Natural killer cell treated with Interleukin-12 subunit alpha and Interleukin-12 subunit beta and Interleukin-15 and Interleukin-18, amount 100 ng/mL, for 72 hours (primary cell): Measurements from ENCODE around the gene NR6A1. TPM values are rescaled to one million over a fixed set of nuclear protein-coding genes. Genes with fewer than 3 reads are reported as not detected.
A peak's percentile ranks its signal among the peaks of the same experiment; 100 is the strongest.

ENCODE experiments used
- ATAC-seq, 2 donors: fragments of 150-1000 bp; cut with Tn5 transposase in 1 of 2; sonication (Bioruptor Pico), chemical (Tn5 transposase) in 1 of 2; 2 replicates each; pipeline ENCODE4 v1.10.0; 2021
- DNase-seq: peaks from one replicate; pipeline ENCODE4 v3.0.0; 2022; ENCODE audit warnings: low spot score
- H3K27ac Mint-ChIP-seq, 2 donors: 1 replicate in 1 of 2; 2 replicates in 1 of 2; pipeline ENCODE4 v1.8.0; 2022; ENCODE audit warnings: mixed read lengths in 2 of 2, mild to moderate bottlenecking in 1 of 2, moderate library complexity in 1 of 2
- H3K27me3 Mint-ChIP-seq, 2 donors: 1 replicate in 1 of 2; 2 replicates in 1 of 2; pipeline ENCODE4 v1.8.0; 2022; ENCODE audit warnings: mixed read lengths in 2 of 2
- H3K36me3 Mint-ChIP-seq: one replicate; pipeline ENCODE4 v1.8.0; 2022; ENCODE audit warnings: mixed read lengths
- H3K4me1 Mint-ChIP-seq, 2 donors: 1 replicate in 1 of 2; 2 replicates in 1 of 2; pipeline ENCODE4 v1.8.0; 2022; ENCODE audit warnings: low read depth in 2 of 2, mixed read lengths in 2 of 2, mild to moderate bottlenecking in 1 of 2
- H3K4me3 Mint-ChIP-seq: one replicate; pipeline ENCODE4 v1.8.0; 2022; ENCODE audit warnings: mixed read lengths
- H3K9me3 Mint-ChIP-seq: 2 replicates; pipeline ENCODE4 v1.8.0; 2022; ENCODE audit warnings: mixed read lengths
- total RNA-seq, 2 donors: library from RNA; stranded (reverse); gene quantifications; one replicate each; pipeline ENCODE4 v1.2.3, GENCODE V29; 2022

The NR6A1 gene
- total RNA-seq, 2 donors from 2014 or later: 2.0 to 3.8 TPM

DNA sequence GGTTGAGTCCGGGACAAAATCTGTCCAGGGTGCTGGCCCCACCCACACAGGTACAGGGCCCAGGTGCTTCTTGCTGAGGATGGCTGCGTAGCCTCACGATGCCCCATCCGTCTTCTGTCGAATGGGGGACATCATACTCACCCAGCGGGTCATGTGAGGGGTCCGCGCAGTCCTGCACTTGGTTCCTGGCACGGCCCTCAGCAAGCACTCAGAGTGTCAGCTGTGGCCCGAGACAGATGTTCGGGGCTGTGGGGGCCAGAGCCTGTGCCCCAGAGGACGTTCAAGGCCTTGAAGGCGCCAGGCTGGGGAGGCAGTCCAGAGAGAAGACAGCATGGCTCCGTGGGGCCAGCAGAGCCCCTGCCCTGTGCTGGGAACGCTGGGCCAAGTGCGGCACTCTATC lies 291.7 kb downstream of the NR6A1 start:
- Mint-ChIP-seq H3K36me3 (no peaks in the 10 kb centered on the region), H3K9me3 (peaks cover 3% of the 10 kb centered on the region), H3K27ac (no peak overlapping the region), H3K4me3 (no peak overlapping the region), H3K4me1 (no peaks in the 10 kb centered on the region), H3K27me3 (peaks cover 7% of the 10 kb centered on the region in 2 donors)
- no peak for ATAC-seq
- DNase-seq: no peak

DNA sequence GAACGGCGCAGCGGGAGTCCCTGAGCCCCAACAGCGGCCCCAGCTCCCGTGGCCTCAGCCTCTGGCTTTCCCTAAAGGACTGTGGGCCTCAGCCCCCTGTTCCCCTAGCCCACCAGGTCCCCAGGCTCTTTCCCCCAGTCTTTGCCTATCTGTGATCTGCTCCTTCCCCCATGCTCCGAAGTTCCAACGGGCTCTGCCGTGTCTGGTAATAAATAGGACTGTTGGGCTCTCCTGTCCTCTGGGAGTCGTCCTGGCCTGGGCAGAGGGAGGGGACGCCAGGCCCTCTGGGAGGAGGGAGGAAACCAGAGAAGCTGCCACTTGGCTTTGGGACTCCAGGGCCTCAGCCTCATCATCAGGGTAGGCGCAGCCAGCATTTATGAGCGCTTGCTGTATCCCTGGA lies 292.8 kb downstream of the NR6A1 start:
- Mint-ChIP-seq H3K27ac (no peak overlapping the region), H3K27me3 (peaks cover 7% of the 10 kb centered on the region in 2 donors)
- ATAC-seq: no peak

DNA sequence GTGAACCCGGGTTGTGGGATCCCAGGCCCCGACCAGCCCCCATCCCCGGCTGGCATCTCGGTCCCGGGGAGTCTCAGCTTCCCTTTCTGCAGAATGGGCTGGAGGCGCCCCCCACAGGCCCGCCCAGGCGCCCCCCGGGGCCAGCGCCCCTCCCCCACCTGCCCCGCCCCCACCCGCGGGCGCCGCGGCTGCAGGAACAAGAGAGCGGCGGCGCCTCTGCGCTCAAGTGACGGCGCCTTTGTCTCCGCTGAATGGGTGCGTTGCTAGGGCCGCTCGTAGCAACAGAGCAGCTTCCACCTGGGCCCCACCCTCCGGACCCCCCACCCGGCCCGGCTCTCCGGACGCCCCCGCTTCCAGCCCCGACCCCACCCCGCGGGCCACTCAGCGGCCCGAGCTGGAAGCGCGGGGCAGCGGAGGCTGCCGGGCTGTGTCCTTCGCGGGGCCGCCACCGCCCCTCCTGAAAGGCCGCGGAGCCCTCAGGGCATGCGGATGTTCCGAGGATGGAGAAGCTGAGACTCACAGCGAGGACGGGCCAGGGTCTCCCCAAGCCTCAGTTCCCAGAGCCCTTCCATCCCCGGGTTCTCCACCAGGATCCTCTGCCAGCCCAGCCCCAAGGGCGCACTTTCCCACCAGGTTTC lies 293.3 kb downstream of the NR6A1 start:
- H3K9me3 Mint-ChIP-seq: no peaks in the 10 kb centered on the region
- no peaks in the 10 kb centered on the region for H3K4me1 Mint-ChIP-seq
- no peak overlapping the region for H3K4me3 Mint-ChIP-seq
- no peak for ATAC-seq
- no peak for DNase-seq
- no peaks in the 10 kb centered on the region for H3K36me3 Mint-ChIP-seq
- H3K27me3 Mint-ChIP-seq: peaks cover 7% of the 10 kb centered on the region in 2 donors
- no peak overlapping the region for H3K27ac Mint-ChIP-seq

More for the DNA sequence above, 292.8 kb downstream of the NR6A1 start:
- Mint-ChIP-seq H3K36me3 (no peaks in the 10 kb centered on the region), H3K4me3 (no peak overlapping the region), H3K4me1 (no peaks in the 10 kb centered on the region), H3K9me3 (peaks cover 3% of the 10 kb centered on the region)
- no peak for DNase-seq

DNA sequence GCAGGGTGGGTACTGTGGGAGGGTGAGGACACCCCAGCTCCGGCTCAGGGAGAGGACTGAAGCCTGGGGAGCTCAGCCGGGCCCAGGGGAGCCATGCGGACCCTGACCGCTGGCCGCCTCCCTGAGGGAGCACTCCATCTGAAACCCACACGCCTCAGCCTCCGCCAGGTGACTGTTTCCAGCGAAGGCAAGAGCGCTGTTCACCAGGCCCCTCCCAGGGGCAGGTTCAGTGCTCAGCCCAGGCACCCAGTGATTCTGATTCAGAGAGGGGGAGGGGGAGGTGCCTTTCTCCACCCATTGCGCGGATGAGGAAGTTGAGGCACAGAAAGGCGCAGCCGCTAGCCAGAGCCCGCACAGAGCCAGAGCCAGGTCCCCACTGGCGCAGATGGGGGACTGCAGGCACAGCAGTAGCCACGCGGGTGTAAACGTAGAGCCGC lies 293.9 kb downstream of the NR6A1 start:
- Mint-ChIP-seq H3K36me3 (no peaks in the 10 kb centered on the region), H3K4me1 (no peaks in the 10 kb centered on the region), H3K9me3 (no peaks in the 10 kb centered on the region), H3K27me3 (peaks cover 8 to 11% of the 10 kb centered on the region in 2 donors), H3K27ac (no peak overlapping the region), H3K4me3 (no peak overlapping the region)
- ATAC-seq: no peak
- no peak for DNase-seq

DNA sequence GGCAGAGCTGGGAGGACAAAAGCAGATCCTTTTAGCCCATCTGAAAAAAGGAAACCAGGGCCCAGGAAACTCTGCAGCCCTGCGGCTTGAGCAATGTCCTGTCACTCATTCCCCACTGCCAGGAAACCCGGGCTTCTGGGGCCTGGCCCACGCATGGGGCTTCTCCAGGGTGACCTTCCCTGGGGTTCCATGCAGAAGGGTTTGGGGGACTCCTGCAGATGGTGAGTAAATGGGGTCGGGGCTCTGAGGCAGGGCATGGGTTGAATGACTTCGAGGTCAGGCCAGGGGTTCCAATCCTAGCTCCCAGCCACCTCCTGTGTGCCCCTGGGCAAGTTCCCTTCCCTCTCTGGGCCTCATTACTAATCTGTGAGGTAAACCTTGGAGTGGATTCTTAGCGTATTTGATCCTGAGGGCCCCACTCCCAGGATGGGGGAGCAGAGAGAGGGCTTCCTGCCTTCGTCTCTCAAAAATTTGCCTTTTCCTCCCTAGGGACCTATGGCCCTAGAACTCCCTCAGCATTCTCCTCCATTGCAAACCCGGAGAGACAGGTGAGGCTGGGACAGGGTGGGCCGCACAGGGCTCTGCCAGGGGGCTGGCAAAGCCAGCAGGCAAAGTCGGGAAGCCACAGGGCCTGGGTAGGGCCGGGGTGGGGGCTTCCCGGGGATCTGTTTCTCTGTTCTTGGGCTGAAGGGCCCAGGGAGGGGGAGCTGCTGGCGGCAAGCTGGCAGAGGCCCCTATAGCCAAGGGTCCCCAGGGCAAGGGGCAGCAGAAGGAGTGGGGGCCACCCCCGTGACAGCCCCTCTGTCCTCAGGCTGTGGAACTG lies 295.0 kb downstream of the NR6A1 start:
- H3K9me3 Mint-ChIP-seq: no peaks in the 10 kb centered on the region
- H3K4me1 Mint-ChIP-seq: no peaks in the 10 kb centered on the region
- DNase-seq (no peak), ATAC-seq (no peak)
- peaks cover 12 to 14% of the 10 kb centered on the region in 2 donors for H3K27me3 Mint-ChIP-seq
- H3K4me3 Mint-ChIP-seq: no peak overlapping the region
- no peak overlapping the region for H3K27ac Mint-ChIP-seq
- H3K36me3 Mint-ChIP-seq: no peaks in the 10 kb centered on the region

DNA sequence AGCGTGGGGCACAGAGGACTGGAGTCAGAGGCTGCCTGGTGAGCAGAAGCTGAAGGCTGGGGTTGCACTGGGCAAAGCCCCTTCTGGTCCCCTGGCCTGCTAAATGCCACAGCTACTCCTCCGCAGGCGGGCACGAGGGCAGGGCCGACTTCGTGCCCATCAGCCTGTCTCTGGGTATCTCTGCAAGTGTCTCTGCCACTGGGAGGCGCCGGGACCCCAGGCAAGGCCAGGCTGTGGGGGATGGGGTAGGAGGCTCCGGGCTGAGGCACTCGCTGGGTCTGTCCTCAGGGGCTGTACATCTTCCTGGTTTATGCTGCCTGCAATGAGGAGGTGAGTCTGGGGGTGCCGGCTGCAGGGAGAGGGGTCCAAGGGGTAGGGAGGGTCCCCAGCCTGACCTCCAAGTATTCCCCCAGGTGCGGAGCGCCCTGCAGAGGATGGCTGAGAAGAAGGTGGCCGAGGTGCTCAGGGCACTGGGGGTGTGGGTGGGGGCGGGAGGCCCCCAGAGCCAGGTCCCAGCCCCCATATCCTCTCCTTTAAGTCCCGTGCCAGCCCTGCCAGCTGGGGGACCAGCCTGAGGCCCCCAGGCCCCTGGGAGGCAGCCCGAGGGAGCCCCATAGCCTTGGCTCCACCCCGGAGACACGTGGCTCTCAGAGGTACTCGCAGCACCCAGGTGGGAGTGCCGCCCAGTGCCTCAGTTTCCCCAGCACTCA lies 295.8 kb downstream of the NR6A1 start:
- H3K9me3 Mint-ChIP-seq: no peaks in the 10 kb centered on the region
- H3K4me3 Mint-ChIP-seq: no peak overlapping the region
- ATAC-seq (no peak), DNase-seq (no peak)
- no peak overlapping the region for H3K27ac Mint-ChIP-seq
- peaks cover 12 to 13% of the 10 kb centered on the region in 2 donors for H3K27me3 Mint-ChIP-seq
- H3K36me3 Mint-ChIP-seq: no peaks in the 10 kb centered on the region
- H3K4me1 Mint-ChIP-seq: no peaks in the 10 kb centered on the region

DNA sequence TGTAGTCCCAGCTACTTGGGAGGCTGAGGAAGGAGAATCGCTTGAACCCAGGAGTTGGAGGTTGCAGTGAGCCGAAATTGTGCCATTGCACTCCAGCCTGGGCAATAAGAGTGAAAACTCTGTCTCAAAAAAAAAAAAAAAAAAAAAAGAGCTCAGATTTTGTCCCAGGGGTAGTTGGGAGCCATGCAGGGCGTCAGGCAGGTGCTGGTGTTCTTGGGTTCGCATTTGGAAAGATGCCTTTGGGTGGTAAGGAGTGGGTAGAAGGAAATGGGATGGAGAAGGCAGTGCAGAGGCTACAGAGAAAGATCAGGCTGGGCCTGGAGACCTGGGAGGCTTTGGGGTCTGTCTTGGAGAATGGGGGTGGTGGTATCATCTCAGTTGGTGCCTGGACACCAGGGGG lies 297.0 kb downstream of the NR6A1 start:
- Mint-ChIP-seq H3K4me3 (no peak overlapping the region), H3K9me3 (no peaks in the 10 kb centered on the region), H3K36me3 (no peaks in the 10 kb centered on the region), H3K27ac (no peak overlapping the region), H3K27me3 (peaks cover 7 to 8% of the 10 kb centered on the region in 2 donors), H3K4me1 (no peaks in the 10 kb centered on the region)
- ATAC-seq (no peak), DNase-seq (no peak)

DNA sequence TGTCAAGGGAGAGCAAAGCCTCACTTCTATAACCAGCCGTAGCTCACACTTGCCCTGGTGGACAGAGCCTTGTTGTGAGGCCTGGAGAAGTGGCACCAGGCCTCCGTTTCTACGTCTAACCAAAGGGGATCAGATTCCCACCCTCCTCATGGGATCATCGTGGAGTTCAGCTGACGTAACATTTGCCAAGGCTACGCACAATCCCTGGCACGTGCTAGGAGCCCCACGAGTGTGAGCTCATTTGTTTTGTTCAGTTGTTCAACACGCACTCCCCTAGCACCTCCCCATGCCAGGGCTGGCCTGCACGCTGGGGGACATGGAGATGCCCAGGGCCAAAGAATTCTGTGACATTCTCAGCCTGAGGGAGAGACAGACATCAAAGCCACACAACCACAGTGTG lies 297.8 kb downstream of the NR6A1 start:
- no peak overlapping the region for H3K27ac Mint-ChIP-seq
- no peak for DNase-seq
- no peaks in the 10 kb centered on the region for H3K36me3 Mint-ChIP-seq
- no peak for ATAC-seq
- no peaks in the 10 kb centered on the region for H3K4me1 Mint-ChIP-seq
- H3K4me3 Mint-ChIP-seq: no peak overlapping the region
- H3K27me3 Mint-ChIP-seq: peaks cover 6 to 7% of the 10 kb centered on the region in 2 donors
- no peaks in the 10 kb centered on the region for H3K9me3 Mint-ChIP-seq

DNA sequence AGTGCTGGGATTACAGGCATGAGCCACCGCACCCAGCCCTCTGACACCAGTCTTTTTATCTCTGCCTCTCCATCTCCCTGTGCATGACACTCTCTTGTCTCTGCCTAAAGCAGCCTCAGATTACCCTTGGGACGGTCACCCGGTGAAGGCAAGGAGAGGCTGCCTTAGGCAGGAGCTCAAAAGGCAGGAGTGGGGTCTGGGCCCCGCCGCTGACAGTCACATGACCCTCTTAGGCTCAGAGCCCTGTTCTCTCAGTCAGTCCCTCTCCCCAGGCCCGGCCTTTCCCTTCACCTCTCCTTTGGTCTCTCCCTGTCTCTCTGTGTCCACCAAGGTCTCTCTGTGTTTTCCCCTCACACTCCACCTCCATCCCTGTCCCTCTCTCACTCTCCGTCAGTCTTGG lies 298.3 kb downstream of the NR6A1 start:
- Mint-ChIP-seq H3K4me3 (no peak overlapping the region), H3K4me1 (no peaks in the 10 kb centered on the region), H3K27ac (no peak overlapping the region), H3K36me3 (no peaks in the 10 kb centered on the region), H3K9me3 (no peaks in the 10 kb centered on the region), H3K27me3 (peaks cover 5 to 7% of the 10 kb centered on the region in 2 donors)
- no peak for ATAC-seq
- no peak for DNase-seq

DNA sequence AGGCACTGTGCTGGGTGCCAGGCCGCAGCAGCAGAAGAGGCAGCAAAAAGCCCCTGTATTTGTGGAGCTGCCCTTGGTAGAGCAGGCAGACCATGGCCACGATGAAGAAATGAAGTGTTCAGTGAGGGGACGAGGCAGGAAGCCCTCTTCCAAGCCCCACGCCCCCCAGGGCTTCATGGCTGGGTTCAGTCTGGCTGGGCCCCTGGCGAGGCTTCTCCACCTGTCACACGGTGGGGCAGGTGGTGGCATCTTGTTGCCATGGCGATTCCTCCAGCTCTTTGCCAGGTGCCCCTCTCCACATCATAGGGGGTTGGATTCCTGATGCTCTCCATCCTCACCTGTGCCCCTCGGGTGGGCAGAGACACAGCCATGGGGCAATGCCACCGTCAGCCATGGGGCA lies 299.4 kb downstream of the NR6A1 start:
- H3K4me3 Mint-ChIP-seq: no peak overlapping the region
- no peaks in the 10 kb centered on the region for H3K36me3 Mint-ChIP-seq
- ATAC-seq (no peak), DNase-seq (no peak)
- H3K27me3 Mint-ChIP-seq: peaks cover 5 to 7% of the 10 kb centered on the region in 2 donors
- no peaks in the 10 kb centered on the region for H3K4me1 Mint-ChIP-seq
- H3K9me3 Mint-ChIP-seq: no peaks in the 10 kb centered on the region
- no peak overlapping the region for H3K27ac Mint-ChIP-seq

DNA sequence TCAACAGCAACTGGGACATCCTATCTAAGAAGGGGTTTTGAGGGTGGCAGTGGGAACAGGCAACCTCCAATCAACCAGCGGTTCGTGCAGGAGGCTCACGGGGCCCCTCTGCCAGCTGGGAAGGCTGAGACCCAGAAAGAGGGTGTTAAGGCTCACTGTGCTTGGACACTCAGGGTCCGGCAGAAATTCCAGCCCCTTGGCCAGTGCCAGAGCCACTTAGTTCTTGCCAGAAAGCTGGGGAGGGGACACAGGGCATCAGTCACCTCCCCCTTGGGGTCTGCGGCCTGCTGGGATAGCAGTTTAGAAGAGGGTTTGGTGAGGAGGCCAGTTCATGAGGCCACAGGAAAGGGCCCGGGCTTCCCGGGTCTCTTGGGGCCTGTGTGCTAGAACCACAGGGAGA lies 300.4 kb downstream of the NR6A1 start:
- no peaks in the 10 kb centered on the region for H3K9me3 Mint-ChIP-seq
- H3K4me3 Mint-ChIP-seq: no peak overlapping the region
- no peak overlapping the region for H3K27ac Mint-ChIP-seq
- H3K4me1 Mint-ChIP-seq: no peaks in the 10 kb centered on the region
- ATAC-seq (no peak), DNase-seq (no peak)
- no peaks in the 10 kb centered on the region for H3K36me3 Mint-ChIP-seq
- H3K27me3 Mint-ChIP-seq: peaks cover 5 to 7% of the 10 kb centered on the region in 2 donors

DNA sequence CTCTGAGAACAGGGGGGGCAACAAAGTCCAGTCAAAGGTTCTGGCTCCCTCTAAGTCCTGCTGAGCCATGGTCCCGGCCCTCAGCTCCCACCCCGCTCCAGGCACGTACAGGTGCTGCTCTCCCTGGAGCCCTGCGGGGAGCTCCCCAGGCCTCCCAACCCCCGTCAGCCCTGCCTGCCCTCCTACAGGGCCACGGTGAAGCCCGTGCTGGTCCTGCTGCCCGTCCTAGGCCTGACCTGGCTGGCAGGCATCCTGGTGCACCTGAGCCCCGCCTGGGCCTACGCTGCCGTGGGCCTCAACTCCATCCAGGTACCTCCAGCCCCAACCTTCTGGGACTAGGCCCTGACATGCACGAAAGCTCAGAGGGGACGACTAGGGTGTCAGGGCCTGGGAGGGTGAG lies 300.8 kb downstream of the NR6A1 start:
- Mint-ChIP-seq H3K9me3 (no peaks in the 10 kb centered on the region), H3K4me1 (no peaks in the 10 kb centered on the region), H3K27me3 (peaks cover 5 to 8% of the 10 kb centered on the region in 2 donors), H3K27ac (no peak overlapping the region), H3K36me3 (no peaks in the 10 kb centered on the region), H3K4me3 (no peak overlapping the region)
- ATAC-seq: no peak
- no peak for DNase-seq

DNA sequence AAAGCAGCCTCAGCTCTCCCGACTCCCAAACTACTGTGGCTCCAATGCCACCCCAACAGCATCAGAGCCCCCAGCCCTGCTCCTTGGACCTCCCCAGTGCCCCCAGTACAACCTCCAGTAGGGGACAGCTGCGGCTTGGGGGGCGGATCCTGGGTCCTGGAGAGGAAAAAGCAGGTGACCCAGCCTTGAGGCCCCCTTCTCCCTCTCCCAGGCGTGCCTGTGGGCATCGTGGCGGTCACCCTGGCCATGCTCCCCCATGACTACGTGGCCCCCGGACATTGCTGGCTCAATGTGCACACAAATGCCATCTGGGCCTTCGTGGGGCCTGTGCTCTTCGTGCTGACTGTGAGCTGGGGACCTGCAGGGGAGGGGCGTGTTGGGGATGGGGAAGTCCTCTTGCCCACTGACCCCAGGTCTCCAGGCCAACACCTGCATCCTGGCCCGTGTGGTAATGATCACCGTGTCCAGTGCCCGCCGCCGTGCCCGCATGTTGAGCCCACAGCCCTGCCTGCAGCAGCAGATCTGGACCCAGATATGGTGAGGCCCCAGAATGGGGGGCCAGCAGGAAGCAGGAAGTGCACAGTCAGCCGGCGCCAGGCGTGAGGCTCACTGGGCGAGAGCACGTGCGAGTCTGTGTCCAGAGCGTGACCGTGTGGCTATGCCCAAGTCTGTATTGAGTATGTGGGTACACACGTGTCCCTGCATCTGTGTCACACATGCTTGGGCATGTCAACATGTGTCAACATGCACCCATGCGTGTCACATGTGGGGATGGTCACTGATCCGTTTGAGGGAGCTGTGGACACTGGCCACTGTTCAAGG lies 301.9 kb downstream of the NR6A1 start:
- H3K27me3 Mint-ChIP-seq: peaks cover 9 to 15% of the 10 kb centered on the region in 2 donors
- no peaks in the 10 kb centered on the region for H3K36me3 Mint-ChIP-seq
- H3K4me3 Mint-ChIP-seq: no peak overlapping the region
- no peak for ATAC-seq
- no peak overlapping the region for H3K27ac Mint-ChIP-seq
- H3K9me3 Mint-ChIP-seq: no peaks in the 10 kb centered on the region
- H3K4me1 Mint-ChIP-seq: no peaks in the 10 kb centered on the region
- peak; percentile 37 for DNase-seq
